Stimulated activated CD4-positive, alpha-beta T cell treated with anti-CD3 and anti-CD28 coated beads, Interleukin-12 subunit alpha, Interleukin-12 subunit beta, amount 100 ng/mL, for 24 hours (primary cell): ENCODE data around the gene PLD5.
"Not testable (repeated sequence)": the region's sequence is repeated elsewhere in the genome, so short reads cannot be mapped to it uniquely, and the experiment has no call there.

Source experiments
- DNase-seq, 2 experiments: peaks; one replicate each; pipeline ENCODE4 v3.0.0-alpha.2; 2020; ENCODE audit warnings: low read depth in 2 of 2

Gene PLD5

DNA sequence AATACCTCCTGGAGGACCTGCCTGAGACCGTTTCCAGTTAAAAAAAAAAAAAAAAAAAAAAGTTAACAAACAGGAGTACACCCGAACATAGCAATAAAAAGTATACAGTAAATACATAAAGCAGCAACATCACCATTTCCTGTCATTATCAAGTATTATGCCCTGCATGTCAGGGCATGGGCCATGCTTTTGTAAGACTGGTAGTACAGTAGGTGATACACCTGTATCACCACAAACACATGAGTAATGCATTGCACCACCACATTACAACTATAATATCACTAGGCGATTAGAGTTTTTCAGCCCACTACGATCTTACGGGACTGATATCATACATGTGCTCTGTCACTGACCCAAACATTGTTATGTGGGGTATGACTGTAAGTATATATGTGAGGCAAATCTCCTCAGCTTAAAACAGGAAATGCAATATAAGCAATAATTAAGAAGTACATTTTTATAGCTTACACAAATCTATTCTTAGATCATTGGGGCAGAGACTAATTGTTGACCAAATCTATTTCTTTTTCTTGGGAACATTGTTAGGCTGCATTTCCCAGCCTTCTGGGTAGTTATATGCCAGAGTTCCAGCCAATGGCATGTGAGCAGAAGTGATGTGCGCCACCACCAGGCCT is 98.1 kb downstream of the PLD5 start:
- no peak for DNase-seq

DNA sequence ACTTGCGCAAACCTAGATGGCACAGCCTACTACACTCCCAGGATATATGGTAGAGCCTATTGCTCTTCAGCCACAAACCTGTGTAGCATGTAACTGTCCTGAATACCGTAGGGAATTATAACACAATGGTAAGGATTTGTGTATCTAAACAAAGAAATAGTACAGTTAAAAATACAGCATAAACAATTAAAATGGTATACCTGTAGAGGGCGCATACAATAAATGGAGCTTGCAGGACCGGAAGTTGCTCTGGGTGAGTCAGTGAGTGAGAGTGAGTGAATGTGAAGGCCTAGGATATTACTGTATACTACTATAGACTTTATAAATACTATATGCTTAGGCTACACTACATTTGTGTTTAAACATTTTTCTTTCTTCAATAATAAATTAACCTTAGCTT is 99.3 kb downstream of the PLD5 start:
- DNase-seq: no peak

DNA sequence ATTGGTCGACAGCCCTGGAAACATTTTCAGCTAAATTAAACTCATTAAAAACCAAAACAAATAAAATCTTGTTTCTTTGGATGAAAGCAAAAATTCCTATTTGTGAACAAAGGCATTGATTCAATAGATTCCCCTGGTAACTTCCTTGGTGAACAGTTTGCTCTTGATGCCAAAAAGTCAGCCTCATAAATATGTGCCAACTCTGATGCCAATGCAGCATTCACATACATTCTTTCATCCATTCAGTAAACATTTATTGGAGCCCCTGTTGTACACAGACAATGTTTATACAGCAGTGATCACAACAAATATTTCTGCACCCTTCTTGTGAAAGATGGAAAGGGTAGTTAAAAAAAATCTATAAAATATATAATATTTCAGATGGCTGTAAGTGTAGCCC is 107.8 kb downstream of the PLD5 start:
- no peak for DNase-seq

DNA sequence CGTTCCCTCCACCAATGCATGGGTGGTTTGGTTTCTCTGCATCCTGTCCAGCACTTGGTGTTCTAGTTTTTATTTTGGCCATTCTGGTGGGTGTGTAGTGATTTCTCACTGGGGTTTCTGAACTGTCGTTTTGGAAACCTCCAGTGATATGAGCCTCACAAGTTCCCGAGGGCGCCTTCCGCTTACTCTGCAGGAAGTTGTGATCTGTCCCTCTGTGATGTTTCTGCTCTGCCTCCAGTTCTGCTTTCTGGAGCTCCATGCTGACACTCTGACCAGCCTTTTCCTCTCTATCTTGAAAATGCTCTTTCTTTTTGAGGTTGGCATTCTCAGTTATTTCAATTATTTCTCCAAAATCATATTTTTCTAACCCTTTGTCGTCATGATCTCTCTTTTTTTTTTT is 111.6 kb downstream of the PLD5 start:
- no peak for DNase-seq

DNA sequence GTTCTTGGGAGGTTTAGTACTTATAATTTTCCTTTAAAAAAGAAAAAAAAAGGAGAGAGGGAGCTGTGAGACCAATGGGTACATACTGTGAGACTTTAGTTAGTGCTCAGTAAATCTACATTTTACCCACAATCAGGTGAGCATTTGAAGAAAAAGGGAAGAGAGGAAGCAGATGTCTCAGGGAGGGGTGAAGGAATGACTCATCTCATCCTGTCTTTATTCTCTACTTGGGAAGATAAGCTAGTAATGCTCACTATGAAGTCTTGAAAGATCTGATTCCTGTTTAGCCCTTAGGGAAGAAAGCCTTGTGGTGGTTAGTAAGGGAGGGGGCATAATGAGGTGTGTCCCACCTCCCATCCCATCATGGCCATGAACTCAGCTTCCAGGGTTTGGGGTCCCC is 112.6 kb downstream of the PLD5 start:
- no peak for DNase-seq

DNA sequence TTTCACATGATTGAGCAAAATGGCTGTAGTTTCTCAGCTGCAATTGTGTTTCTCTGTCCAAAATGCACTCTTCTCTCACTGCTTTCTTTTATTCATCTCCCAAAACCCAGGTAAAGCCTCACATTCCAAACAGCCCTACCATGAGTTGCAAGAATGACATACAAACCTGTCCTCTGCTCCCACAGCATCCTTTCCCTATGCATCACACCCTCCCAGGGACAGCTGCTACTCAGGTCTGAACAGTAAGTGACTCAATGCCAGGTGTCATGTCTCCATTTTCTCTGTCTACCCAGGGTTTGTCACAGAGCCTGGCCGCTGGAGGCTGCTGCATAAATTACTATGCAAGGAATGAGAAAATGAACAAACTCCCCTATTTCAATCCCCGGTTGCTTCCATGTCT is 118.5 kb downstream of the PLD5 start:
- no peak for DNase-seq

DNA sequence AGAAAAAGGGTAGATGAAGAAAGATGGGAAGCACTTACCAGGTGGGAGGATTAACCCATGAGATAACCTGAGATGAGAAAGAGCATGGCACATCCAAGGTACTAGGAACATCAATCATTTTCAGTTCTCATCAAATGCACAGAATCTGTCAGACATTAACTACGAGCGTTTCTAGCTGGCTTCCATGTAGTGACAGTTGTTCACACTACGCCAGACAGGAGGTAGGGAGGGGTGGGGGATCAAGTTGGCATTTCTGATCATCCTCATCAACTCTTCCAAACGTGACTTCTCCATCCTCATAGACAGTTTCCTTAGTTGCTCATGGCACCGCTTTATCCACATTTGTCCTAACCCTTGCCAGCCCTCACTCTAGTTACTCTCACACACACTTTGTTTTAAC is 120.2 kb downstream of the PLD5 start:
- no peak for DNase-seq

DNA sequence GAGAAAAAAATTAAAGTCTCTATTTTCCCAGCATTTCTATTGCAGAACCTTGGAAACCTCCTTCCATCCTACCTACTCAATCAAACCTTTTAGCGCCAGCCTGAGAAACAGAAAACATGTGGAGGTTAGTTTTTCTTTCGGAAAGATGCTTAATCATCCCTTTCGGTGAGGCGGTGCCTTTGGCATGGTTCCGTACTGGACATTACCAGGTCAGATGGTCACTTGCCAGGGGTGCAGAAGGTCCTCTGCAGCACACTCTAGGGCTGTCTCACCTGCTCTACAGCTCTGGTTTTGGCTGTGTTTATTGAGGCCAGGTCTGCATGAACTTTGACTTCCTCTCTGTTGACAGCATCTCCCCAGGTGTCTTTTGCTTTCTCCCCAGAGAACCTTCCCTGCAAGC is 121.5 kb downstream of the PLD5 start:
- DNase-seq: no peak

DNA sequence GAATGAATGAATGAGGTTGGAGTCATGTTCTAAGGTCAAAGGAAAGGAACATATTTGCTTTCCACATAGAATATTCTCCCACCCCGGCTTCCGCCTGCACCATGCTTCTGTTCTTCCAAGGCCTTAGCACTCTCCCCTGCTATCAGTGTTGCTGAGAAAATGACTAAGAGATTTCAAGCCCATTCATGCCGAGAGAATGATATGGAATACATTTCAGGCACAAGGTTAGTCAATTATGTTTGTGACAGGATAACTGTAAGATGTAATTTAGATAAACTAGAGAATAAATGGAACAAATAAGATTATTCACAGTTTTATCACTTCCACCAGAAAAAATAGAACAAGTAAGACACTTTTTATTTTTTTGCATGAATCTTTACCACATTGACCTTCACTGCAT is 122.6 kb downstream of the PLD5 start:
- DNase-seq: no peak

DNA sequence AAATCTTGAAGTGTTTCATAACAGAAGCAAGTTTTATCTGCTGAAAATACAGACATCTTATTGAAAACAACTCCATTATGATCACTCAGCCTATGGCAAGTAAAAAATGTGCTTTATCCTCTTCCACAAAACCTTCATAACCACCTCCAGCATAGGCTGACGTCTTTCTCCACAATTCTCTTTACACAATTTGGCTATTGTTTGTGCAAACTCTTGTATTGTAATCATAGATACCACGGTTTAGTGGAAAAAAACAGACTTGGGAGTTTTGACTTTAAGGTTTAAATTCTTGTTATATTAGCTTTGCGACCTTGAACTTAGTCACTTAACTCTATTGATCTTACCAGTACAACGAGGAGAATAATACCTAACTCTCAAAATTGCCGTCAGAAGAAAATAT is 126.1 kb downstream of the PLD5 start:
- DNase-seq: no peak

DNA sequence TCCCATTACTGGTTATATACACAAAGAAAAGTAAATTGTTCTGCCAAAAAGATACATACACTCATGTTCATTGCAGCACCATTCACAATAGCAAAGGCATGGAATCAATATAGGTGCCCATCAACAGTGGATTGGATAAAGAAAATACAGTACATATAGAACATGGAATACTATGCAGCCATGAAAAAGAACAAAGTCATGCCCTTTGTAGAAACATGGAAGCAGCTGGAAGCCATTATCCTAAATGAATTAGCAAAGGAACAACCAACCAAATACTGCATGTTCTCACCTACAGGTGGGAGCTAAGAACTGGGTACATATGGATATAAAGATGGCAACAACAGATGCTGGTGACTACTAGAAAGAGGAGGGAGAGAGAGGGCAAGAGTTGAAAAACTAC is 132.6 kb downstream of the PLD5 start:
- no peak for DNase-seq

DNA sequence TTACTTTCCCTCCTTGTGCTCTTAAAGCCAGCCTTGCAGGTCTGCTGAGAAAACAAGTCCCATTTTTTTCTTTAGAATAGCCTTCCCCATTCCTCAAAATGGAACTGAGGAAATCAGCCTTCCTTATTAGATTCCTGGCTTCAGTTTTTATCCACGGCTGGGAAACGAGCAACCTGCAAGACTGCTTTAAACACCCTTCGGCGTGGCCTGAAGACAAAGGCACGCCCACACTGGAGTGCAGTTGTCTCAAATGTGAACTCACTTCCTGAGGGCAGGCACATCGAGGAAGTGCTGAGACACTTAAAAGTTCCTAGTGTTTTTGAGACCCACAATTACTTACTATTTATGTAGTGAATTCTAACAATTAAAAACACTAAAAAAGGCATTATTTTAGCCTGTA is 148.4 kb downstream of the PLD5 start:
- DNase-seq: not testable (repeated sequence)

DNA sequence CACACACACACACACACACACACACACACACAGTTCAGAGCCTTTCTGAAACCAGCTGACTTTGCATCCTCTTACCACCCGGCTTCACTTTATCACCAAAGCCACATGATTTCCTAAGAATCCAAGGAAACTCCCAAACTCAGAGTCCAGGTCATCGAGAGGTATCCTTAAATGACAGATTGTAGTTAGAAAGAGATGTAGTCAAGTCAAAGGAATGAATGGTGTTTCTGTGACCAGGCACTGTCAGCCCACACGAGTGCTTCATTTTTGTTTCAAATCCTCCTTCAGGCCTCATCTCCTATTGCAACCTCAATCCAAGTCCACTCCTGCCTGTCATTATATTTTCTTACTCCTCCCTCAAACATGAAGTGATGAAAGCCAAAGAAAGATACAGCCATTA is 174.1 kb downstream of the PLD5 start:
- DNase-seq: not testable (repeated sequence)

DNA sequence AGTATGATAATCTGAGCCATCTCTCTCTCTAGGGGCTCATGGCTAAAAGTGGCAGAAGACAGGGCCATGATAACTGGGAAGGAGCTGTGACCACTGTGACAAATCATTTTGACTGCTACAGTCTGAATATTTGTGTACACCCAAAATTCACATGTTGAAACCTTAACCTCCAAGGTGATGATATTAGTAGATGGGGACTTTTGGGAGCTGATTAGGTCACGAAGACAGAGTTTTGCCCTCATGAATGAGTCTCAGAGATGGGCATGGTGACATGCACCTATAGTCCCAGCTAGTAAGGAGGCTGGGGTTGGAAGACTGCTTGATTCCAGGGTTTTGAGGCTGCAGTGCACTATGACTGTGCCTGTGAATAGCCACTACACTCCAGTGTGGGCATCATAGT is 174.9 kb downstream of the PLD5 start:
- DNase-seq: no peak

DNA sequence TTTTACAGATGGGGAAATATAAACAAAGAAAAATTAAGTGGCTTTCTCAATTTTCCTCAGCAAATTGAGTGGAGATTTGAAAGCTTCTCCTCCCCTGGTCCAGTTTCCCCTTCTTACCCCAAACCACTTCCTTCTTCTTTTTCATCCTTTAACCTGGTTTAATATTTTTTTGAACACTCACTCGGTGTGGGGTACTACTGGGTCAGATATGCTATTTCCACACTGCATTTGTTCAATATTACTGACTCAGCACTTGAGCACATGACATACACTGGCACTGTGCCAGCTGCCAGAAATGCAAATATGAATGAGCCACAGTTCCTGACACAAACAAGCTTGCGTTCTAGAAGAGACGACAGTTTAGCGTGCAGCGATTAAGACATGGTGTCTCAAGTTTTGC is 193.6 kb downstream of the PLD5 start:
- DNase-seq: not testable (repeated sequence)

DNA sequence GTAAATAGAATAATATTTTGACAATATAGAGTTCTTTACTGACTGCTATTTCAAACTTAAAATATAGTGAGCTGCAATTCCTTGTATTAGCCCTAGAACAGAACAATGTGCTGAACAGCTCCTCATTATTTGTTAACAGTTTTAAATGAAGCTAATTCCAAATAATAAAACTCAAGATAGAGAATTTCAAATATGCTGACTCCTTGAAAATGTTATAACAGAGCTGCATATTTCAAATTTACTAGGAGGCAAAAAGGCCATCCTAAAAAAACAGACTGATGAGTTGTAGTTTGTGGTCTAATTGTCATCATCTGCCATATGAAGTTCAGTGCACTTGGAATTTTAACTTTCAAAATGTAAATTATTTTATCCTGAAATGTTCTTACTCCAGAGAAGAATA is 197.1 kb downstream of the PLD5 start:
- DNase-seq: not testable (repeated sequence)

DNA sequence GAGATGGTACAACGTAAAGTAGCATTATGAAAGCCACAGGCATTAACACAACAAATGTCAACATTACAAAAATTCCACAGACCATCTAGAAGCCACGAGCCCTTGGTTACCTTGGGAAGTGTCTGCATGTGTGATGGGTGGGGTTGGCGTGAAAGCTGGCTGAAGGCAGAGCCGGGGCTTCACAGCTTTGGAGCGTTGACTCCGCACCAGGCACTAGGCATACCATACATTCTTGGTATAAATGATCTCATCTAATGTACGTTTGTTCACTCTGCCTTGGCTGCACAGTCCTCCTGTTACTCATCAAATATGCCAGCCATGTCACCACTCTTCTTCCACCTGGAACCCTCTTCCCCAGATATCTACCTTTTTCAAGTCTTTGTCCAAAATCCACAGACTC is 202.5 kb downstream of the PLD5 start:
- not testable (repeated sequence) for DNase-seq

DNA sequence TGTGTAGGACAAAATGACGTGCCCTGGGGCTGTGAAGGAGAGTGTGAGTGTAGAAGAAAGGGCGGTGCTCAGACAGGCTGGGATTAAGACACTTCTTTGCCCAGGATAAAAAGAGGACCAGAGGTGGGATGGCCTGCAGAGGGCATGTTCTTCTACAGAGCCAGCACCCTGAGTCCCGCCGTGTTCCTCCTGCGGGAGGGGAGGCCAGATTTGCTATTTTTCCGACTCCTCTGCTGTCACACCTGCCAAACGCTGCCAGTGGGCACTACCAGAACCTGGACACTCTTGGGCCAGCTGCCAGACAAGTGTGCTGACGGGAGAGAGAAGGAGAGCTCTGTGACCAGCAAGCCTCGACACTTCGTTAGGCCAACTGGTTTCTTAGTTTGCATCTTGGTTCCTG is 206.4 kb downstream of the PLD5 start:
- no peak for DNase-seq

DNA sequence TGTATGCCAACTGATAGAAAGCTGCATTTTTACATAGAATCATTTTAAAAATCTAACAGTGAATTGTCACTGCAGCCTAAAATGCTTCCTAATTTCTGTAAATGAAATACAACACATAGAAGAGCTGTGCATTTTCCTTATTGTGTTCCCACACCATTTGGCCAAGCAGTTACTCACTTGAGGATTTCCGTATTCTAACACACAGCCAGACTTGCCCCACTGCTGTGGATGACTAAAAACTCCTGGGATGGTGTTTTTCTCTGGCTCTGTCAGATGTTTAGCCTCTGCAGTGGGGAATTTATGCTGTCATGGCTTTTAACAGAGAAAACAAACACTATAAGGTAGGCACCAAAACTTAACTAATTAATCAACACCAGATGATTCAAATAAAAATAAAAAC is 209.6 kb downstream of the PLD5 start:
- DNase-seq: not testable (repeated sequence)

DNA sequence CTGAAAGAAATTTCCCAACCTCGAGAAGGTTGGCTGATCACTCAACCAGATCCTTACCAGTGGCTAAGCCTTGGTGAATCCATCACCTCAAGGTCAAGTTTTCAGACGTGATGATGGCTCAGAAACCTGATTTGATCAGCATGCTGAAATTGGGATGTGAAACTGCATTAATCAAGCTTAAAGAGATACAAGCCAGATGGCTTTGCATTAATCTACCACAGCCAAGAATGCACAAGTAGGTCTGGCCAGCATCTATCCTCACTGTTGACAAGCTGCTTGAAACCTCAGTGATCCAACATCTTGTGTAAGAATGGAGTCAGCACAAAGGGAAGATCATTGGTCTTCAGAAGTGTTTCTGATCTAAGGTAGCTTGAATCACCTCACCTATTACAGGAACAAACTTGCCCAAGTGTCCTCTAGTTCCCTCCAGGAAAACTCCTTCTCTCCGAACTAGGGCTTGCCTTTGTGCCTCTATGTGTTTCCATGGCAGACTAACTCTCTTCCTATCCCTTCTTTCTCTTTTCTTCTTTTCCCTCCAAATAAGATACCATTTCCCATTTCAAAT is 210.3 kb downstream of the PLD5 start:
- DNase-seq: not testable (repeated sequence)

DNA sequence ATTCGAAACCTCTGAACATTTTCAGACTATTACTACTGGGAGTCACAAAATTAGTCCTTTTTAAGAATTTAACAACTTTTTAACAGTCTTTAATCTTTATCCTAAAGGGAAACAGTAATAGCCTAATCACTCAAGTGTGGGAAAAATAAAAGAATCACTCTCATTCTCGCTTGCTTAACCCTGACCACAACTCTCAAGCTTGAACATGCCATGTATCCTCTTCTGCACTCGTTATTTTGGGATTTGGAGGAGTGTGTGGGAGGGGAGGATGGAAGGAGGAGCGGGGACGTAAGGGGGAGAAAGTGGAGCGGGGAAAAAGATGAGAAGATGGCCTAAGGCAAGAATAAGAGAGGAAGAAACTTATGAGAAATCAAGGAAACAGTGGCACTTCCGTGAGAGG is 215.8 kb downstream of the PLD5 start:
- not testable (repeated sequence) for DNase-seq

DNA sequence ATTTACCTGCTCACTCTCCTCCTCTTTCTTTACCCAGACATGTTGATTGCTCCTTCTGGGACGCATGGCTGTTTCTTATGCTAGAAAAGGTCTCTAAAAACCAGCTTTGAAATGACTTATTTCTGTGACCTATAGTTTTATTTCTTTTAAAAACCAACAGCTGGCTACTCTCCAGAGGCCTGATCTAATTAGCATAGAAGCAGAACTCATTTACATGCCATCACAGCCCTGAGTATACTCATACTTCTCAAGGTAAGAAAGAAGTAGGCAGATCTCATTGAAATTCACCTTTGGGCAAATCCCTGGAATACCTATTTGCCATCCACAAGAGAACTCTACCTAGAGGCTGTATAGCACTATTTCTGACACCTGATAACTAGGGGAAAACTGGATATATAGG is 230.7 kb downstream of the PLD5 start:
- not testable (repeated sequence) for DNase-seq

DNA sequence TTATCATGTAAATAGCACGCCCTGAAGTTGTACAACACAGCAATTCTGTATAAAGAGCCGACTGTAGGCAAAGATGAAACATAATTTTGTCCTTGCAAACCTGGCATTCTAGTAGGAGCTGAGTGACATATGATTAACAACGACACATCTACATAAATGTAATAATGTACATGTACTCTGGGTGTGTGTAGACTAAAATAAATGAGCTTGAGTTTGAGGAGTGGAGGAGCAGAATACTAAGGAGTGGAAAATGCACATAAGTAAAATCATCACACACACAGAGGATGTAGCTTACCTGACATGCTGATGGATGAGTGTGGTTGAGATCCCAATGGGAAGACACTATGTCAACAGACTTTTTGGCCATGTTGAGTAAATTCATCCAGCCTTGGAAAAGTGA is 236.4 kb downstream of the PLD5 start:
- DNase-seq: not testable (repeated sequence)
